ENCODE measurements around the gene DDX42. TPM values are rescaled to one million over a fixed set of nuclear protein-coding genes. Genes with fewer than 3 reads are reported as not detected.
A peak's percentile ranks its signal among the peaks of the same experiment; 100 is the strongest.

Gene DDX42
- total RNA-seq, 1 experiment from 2014 or later, result 128 TPM

- TF ChIP-seq JUN (CRISPR knock-in tag; IDR thresholded peaks at IDR 0.05) (no peak; the same call in 1 of the 2 replicates), ZNF232 (CRISPR knock-in tag; IDR thresholded peaks at IDR 0.05) (peak; percentile 85), CREM (CRISPR knock-in tag; IDR thresholded peaks at IDR 0.05) (peak; percentile 82; the same call in 1 of the 2 replicates), SMAD3 (CRISPR knock-in tag; IDR thresholded peaks at IDR 0.05; ENCODE audit: borderline replicate concordance) (no peak), SMAD4 (CRISPR knock-in tag; IDR thresholded peaks at IDR 0.05) (0 out of 2 replicates have a peak, but pooled peaks have one; percentile 36), TP53 (CRISPR knock-in tag; IDR thresholded peaks at IDR 0.05) (peak; percentile 92; the same call in 1 of the 2 replicates), NFATC4 (CRISPR knock-in tag; IDR thresholded peaks at IDR 0.05) (no peak), MYBL2 (CRISPR knock-in tag; IDR thresholded peaks at IDR 0.05) (peak; percentile 51; the same call in 1 of the 2 replicates), ARID4B (CRISPR knock-in tag; IDR thresholded peaks at IDR 0.05; ENCODE audit: borderline replicate concordance) (peak; percentile 79; the same call in 1 of the 2 replicates), MXD4 (CRISPR knock-in tag; IDR thresholded peaks at IDR 0.05; ENCODE audit: borderline replicate concordance) (no peak), TCF7 (CRISPR knock-in tag; IDR thresholded peaks at IDR 0.05; ENCODE audit: low read depth) (peak; percentile 83), ZBTB43 (CRISPR knock-in tag; IDR thresholded peaks at IDR 0.05) (0 out of 2 replicates have a peak, but pooled peaks have one; percentile 53), FOXK1 (CRISPR knock-in tag; IDR thresholded peaks at IDR 0.05) (peak; percentile 50; the same call in 1 of the 2 replicates), HMGA2 (CRISPR knock-in tag; IDR thresholded peaks at IDR 0.05) (no peak), ERG (CRISPR knock-in tag; IDR thresholded peaks at IDR 0.05) (peak; percentile 83; the same call in 1 of the 2 replicates)
- TF ChIP-seq, protein P1, sequence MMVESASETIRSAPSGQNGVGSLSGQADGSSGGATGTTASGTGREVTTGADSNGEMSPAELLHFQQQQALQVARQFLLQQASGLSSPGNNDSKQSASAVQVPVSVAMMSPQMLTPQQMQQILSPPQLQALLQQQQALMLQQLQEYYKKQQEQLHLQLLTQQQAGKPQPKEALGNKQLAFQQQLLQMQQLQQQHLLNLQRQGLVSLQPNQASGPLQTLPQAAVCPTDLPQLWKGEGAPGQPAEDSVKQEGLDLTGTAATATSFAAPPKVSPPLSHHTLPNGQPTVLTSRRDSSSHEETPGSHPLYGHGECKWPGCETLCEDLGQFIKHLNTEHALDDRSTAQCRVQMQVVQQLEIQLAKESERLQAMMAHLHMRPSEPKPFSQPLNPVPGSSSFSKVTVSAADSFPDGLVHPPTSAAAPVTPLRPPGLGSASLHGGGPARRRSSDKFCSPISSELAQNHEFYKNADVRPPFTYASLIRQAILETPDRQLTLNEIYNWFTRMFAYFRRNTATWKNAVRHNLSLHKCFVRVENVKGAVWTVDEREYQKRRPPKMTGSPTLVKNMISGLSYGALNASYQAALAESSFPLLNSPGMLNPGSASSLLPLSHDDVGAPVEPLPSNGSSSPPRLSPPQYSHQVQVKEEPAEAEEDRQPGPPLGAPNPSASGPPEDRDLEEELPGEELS (CRISPR knock-in tag; IDR thresholded peaks at IDR 0.05), result peak; percentile 67; the same call in 1 of the 2 replicates
- TF ChIP-seq, protein P2, sequence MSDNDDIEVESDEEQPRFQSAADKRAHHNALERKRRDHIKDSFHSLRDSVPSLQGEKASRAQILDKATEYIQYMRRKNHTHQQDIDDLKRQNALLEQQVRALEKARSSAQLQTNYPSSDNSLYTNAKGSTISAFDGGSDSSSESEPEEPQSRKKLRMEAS (CRISPR knock-in tag; IDR thresholded peaks at IDR 0.05), result peak; percentile 65
- TF ChIP-seq, protein P3, sequence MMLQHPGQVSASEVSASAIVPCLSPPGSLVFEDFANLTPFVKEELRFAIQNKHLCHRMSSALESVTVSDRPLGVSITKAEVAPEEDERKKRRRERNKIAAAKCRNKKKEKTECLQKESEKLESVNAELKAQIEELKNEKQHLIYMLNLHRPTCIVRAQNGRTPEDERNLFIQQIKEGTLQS (CRISPR knock-in tag; conservative IDR thresholded peaks at IDR 0.05), result no peak
- TF ChIP-seq, protein P4, sequence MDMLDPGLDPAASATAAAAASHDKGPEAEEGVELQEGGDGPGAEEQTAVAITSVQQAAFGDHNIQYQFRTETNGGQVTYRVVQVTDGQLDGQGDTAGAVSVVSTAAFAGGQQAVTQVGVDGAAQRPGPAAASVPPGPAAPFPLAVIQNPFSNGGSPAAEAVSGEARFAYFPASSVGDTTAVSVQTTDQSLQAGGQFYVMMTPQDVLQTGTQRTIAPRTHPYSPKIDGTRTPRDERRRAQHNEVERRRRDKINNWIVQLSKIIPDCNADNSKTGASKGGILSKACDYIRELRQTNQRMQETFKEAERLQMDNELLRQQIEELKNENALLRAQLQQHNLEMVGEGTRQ (CRISPR knock-in tag; IDR thresholded peaks at IDR 0.05), result no peak
- TF ChIP-seq, protein P5, sequence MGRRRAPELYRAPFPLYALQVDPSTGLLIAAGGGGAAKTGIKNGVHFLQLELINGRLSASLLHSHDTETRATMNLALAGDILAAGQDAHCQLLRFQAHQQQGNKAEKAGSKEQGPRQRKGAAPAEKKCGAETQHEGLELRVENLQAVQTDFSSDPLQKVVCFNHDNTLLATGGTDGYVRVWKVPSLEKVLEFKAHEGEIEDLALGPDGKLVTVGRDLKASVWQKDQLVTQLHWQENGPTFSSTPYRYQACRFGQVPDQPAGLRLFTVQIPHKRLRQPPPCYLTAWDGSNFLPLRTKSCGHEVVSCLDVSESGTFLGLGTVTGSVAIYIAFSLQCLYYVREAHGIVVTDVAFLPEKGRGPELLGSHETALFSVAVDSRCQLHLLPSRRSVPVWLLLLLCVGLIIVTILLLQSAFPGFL (CRISPR knock-in tag; IDR thresholded peaks at IDR 0.05; ENCODE audit: borderline replicate concordance), result no peak
- TF ChIP-seq, protein P6, sequence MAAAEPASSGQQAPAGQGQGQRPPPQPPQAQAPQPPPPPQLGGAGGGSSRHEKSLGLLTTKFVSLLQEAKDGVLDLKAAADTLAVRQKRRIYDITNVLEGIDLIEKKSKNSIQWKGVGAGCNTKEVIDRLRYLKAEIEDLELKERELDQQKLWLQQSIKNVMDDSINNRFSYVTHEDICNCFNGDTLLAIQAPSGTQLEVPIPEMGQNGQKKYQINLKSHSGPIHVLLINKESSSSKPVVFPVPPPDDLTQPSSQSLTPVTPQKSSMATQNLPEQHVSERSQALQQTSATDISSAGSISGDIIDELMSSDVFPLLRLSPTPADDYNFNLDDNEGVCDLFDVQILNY (CRISPR knock-in tag; IDR thresholded peaks at IDR 0.05), result peak; percentile 88
- TF ChIP-seq, protein P7, sequence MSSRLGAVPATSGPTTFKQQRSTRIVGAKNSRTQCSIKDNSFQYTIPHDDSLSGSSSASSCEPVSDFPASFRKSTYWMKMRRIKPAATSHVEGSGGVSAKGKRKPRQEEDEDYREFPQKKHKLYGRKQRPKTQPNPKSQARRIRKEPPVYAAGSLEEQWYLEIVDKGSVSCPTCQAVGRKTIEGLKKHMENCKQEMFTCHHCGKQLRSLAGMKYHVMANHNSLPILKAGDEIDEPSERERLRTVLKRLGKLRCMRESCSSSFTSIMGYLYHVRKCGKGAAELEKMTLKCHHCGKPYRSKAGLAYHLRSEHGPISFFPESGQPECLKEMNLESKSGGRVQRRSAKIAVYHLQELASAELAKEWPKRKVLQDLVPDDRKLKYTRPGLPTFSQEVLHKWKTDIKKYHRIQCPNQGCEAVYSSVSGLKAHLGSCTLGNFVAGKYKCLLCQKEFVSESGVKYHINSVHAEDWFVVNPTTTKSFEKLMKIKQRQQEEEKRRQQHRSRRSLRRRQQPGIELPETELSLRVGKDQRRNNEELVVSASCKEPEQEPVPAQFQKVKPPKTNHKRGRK (CRISPR knock-in tag; IDR thresholded peaks at IDR 0.05; ENCODE audit: borderline replicate concordance), result no peak
These were observed 68.8 kb downstream of the DDX42 start, which contains the start of gene SMARCD2 (continued) for GRCh38 chr17:63842540-63843386.

All from WTC11 (cell line).